ENCODE results near the gene SBSN.

The SBSN gene

DNA sequence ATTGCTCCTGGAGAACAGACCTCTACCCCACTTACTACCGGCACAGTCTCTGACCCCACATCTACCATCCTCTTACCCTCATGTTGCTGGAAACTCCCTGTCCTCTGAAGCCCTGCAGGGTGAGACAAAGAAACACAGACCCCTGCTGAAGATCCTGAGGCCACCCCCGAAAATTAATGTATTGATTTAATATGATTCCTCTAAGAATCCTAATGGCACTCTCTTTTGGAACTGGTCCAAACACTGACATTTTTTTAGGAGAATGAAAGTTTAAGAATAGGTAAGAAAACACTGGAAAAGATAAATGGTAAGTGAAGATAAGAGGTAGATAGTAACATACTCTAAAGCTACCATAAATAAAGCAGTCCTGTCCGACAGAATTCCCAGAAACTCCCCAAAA, 20.0 kb downstream of the SBSN start:
- no peak for DNase-seq (ENCODE audit: low read depth in 2 of 2, low spot score in 1 of 2)

DNA sequence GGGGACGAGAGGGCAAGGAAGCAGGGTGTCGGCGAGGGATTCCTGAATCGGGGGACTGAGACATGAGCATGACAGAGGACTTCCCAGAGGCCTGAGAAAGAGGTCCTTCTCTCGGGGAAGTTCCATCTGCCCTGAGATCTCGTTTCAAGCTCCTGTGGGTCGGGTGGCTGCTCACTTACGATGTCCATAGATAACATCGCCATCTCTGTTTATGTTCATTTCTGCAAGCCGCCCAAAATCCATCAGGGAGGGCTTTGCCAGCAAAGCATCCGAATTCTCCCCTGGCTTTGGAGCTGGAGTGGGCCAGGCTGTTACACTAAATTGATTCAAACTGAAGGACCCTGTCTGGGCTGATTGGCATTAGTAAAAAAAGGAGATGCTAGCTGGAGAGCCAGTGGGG, 20.6 kb downstream of the SBSN start:
- no peak for DNase-seq (ENCODE audit: low read depth in 2 of 2, low spot score in 1 of 2)

DNA sequence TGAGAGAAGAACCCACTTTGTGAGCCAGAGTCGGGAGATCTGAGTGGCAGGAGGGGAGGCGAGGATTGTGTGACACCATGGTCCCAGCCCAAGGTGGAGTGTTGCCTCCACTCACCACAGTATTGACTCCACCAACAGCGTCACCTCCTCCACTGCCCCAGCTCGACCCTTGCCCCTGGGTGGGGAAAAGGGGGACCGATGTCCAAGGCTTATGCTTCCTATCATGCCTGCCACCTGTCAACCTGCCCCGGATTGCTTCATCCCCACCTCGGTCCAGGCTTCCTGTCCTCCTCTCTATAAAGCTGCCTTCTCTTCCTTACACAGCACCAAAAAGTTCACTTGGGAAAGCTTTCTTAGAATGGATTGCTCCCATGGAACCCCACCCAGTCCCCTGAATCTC, 22.1 kb downstream of the SBSN start:
- no peak for DNase-seq (ENCODE audit: low read depth in 2 of 2, low spot score in 1 of 2)

DNA sequence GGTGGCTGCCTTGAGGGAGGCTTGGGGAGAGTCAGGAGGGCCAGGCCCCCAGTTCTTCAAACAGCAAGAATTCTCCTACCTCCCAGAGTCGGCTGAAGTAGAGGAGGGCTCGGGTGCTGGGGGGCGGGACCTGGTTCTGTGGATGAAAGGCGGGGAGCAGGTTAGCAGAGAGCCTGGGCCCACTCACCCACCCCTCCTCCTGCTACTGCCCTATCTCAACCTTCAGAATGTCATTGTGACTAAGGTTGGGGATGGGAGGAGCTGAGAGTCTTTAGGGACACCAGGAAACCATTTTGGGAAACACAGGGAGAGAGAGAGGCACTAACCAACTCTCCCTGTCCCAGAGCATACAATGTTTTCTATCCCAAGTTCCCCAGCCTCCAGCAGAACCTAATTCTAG, 25.4 kb downstream of the SBSN start:
- no peak for DNase-seq (ENCODE audit: low read depth in 2 of 2, low spot score in 1 of 2)

DNA sequence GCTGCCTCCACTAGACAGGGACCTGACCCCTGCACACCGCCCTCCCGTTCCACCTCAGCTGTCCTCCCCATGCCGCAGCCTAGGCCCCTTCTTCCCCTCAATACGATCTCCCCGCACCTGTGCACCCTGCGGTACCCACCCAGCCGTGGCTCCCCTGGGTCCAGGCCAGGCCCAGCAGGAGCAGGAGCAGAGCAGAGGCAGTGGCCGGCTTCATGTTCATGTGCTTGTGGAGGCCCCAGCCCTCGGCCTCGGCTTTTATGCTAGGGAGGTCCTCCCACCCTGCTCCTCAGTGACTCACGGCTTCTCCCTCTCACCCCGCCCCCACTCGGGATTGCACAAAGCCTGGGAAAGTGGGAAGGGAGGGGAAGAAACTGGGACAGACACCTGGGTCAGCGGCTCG, 26.4 kb downstream of the SBSN start:
- no peak for DNase-seq (ENCODE audit: low read depth in 2 of 2, low spot score in 1 of 2)

DNA sequence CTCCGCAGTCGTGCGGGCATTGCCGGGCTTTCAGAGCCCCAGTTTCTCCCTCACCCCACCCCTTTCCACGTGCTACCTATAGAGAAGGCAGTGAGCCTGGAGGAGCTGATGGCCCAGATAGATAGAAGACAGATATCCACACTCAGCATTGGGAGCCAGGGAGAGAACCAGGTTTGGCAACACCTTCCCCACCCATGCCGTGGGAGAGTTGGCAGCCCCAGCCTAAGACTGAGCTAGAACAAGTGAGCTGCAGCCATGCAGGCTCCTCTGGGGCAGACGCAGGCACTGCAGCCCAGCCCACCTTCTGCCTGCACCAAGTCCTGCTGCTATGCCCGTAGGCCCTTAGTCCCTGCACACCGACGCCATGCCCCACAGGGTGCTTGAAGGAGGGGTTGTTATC, 27.5 kb downstream of the SBSN start:
- DNase-seq (ENCODE audit: low read depth in 2 of 2, low spot score in 1 of 2): no peak

DNA sequence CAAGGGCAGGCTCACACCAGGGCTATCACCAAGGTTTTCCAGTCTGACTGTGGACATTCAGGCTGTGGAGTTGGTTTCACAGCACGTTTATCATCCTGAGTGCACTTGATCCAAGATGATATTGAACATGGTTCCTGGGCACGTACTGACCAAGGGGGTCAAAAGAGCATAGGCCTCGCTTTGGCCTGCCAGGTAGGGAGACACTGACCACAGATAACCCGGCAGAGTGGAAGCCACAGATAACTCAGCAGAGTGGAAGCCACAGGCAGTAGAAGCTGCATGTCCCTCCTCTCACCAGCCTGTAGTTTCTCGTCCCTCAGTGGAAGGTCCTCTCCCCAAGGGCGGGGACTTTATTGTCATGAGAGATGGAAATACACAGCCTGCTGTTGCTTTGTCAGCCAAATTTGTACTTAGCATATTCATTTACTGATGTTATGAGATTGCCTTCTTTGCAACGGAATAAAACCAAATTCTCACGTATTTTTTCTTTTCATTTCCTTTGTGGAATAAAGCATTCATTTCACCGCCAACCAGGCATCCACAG, 29.1 kb downstream of the SBSN start:
- no peak for DNase-seq (ENCODE audit: low read depth in 2 of 2, low spot score in 1 of 2)

DNA sequence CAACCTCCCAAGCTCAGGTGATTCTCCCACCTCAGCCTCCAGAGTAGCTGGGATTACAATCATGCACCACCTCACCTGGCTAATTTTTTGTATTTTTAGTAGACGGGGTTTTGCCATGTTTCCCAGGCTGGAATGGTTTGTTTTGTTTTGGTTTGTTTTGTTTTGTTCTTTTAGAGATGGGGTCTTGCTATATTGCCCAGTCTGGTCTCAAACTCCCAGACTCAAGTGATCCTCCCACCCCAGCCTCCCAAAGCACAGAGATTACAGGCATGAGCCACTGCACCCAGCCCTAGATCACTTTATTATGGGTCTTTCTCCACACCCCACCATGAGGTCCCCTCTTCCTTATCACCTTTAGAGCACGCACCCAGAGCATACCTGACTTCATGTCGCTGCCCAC, 29.9 kb downstream of the SBSN start:
- DNase-seq (ENCODE audit: low read depth in 2 of 2, low spot score in 1 of 2): no peak

DNA sequence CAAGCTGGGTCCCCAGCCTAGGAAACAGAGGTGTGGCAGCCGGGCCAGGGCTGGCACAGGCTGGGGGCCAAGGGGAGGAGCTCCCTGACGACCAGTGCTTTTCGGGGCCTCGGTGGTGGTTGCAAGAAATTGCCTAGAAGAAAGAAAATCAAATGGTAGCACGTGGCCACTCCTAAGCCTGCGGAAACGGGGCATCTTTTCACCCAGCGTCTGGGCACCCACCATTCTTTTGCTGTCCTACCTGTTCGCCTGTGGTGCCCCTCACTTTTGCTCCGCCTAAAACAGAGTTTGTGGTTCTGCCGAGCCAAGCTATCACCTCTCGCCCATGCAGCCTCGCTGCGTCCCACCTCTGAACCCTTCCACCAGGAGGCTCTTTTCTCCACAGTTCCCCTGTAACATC, 30.7 kb downstream of the SBSN start:
- no peak for DNase-seq (ENCODE audit: low read depth in 2 of 2, low spot score in 1 of 2)

DNA sequence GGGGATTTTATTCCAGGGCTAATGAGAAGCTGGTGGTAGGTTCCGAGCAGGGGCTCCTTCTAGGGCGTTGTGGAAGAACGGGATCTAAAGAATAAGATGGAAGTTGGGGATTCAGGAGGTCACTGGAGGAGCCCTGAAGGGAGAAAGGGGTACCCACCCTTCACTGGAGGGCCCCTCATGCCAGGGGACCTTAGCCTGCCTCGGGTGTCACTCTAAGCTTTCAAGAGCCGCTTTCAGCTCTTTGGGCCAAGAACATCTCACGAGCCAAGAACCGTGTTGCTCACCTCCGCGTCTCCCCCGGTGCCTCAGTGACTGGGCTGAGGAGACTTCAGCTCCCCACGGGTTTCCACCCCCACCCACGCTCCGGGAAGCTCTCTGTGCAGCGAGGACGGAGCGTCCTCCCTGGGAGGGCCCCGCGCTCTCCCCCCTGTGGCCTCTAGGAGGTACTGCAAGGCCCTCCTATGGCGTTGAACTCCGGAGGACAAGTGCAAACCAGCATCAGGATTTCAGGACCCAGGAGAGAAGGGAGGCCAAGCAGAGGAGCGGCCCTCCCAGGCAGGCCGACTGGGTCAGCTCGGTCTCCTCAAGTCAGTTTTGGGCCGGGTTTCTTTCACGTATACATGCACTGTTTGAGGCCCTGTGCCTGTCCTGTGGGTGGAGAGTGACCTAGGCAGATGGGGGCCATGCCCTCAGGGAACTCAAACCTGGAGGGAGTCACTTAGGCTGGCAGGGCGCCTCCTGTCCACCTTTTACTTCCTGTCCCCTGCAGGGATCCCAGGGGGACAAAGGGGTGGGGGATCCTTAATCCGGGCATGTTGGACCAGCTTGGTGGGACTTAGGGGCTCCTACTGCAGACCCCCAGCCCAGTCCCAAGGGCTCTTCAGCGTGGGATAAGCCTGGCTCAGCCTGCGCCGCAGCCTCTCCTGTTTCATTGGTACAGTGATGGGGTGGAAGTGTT, 32.7 kb downstream of the SBSN start:
- peak; percentile 72 to 79 for DNase-seq (ENCODE audit: low read depth in 2 of 2, low spot score in 1 of 2)

DNA sequence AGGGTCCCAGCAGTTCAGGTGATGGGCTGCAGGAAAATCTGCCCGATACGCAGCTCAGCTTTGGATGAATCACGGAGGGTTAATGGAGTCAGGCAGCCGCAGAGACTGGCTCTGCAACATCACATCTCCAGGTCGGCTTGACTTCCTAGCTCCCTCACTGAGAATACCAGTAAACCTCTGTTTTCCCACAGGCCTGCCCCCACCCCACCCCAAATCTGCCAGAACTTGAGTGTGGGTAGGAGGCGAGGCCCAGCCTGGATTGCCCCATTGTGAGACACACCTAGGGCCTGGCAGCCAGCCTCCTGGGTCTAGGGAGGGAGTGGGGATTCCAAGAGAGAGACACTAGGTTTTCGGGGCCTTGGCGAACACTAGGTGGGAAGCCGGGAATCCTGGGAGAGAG, 34.1 kb downstream of the SBSN start:
- no peak for DNase-seq (ENCODE audit: low read depth in 2 of 2, low spot score in 1 of 2)

DNA sequence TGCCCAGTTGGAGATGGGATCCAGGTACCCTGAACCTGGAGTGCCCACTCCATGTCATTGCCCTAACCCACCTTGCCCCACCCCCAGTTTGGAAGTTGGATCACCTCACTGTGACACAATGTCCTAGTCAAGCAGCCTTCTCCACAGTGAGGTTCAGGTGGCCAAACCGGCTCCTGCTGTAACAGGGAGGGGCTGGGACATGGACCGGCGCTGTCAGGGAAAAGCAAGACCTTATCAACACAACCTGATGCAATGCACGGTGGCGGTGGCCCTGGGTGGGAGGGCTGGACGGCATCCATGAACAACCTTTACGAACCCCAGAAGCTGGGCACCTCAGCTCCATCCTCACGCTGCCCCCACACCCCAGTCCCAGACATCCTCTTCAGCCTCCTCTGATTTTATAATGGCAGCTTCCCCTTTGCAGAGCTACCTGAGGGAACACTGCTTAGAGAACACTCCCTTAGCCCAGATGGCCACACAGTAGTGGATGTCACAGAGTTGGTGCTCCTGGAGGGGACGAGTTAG, 36.2 kb downstream of the SBSN start:
- no peak for DNase-seq (ENCODE audit: low read depth in 2 of 2, low spot score in 1 of 2)

DNA sequence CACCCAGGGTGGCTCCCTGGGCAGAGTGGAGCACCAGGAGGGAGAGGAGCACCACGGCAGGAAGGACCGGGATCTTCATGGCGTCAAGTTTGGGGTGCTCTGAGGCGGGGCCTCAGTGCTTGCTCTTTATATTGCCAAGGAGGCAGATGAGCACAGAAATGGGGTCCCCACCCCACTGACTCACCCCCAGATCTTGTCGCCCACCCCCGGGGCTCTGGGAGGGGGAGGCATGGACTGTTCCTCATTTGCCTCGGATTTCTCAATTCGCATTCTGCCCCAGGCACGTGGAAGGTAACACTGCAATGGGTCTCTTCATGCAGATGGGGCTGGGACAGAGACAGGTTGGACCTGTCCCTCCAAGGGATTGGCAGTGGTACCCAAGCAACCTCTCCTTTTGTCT, 37.7 kb downstream of the SBSN start, which contains the start of gene KRTDAP:
Gene KRTDAP (minus strand): TSS at position 101 of the 400 bp plus-strand sequence. CDS start 22 bp downstream, at position 79.
- no peak for DNase-seq (ENCODE audit: low read depth in 2 of 2, low spot score in 1 of 2)

DNA sequence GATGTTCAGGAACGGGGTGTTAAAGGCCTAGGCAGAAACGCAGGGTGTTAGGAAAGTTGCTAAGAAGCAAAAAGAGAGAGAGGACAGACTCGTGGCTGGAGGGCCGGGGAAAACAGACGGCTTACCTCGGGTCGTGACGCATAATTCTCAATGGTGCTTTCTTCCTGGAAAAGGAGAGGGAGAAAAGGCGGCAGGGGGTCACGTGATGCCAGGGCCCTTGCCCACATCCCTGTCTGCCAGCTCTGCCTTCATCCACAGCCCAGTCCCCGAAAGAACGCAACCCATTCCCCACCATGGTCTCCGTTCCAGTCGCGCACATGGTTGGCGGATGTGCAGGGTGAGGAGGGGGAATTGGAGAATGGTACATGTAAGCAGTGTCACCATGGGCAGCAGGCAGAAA, 39.4 kb downstream of the SBSN start:
- no peak for DNase-seq (ENCODE audit: low read depth in 2 of 2, low spot score in 1 of 2)

DNA sequence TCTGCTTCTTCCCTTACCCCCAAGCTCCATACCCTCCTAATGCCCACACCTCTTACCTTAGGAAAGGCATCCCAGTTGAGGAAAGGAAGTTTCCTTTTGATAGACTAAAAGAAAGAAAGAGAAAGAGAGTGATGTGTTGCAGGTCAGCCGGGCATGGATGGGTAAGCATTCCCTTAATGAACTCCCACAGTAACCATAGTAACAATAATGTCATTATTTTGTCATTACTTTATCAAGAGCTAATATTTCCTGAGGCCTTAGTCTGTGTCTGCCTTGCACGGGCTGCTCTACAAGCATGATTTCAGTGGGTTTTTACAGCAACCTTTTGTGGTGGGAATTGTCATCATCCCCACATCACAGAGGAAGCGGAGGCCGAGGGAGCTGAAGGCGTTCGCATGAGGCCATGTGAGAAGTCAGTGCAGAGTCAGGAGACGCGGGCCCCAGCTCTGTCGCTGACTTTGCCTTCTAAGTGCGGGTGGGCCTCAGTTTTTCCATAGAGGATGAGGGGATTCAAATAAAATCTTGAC, 40.4 kb downstream of the SBSN start:
- no peak for DNase-seq (ENCODE audit: low read depth in 2 of 2, low spot score in 1 of 2)

DNA sequence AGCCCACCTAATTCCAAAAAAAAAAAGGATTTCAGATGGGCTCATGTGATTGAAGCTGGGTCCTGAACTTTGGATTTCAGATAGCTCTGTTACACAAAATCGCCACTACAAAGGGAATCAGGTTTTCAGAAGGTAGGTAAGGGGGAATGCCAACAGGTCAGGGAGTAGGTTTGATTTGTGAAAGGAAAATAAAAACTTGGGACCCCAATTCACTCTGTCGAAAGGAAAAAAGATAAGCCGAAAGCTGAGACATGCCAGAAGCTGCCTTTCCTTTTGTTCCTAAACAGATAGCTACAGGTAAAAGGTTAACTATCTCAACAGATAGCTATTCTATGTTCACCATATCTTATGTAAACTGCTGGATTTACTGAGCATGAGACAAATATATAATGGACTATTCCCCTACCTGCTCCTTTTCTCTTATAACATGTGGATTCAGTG, 41.8 kb downstream of the SBSN start:
- no peak for DNase-seq (ENCODE audit: low read depth in 2 of 2, low spot score in 1 of 2)

DNA sequence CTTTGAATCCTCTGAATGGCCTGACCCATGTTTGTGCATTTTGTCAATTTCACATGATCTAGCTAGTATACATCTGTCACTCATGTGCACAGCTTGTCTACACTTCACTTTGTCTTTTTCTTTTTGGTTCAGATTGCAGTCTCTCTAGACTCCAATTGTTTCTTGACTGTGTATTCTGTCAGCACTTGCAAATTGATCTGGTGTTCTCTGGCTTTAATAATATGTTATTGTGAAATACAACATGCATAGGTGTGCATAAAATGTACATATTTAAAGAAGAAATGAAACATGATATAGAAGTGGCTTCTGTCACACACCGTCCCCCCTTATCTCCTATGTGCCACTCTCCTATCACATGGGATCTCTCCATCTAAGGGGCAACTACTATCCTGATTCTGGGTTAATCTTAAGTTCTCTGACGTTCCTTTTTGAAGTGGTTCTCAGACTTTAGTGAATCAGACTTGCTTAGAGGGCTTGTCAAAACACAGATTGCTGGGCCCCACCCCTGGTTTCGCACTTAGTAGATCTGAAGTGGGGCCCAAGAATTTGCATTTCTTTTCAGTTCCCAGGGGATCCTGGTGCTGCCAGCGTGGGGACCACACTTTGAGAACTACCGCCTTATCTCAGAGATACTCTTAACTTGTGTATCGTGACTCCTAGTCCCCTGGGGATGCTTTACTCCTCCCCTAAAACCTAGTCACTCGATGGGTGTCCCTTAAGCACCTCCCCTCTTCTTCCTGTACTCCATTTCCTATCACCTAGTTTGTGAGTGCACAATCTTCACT, 43.7 kb downstream of the SBSN start:
- no peak for DNase-seq (ENCODE audit: low read depth in 2 of 2, low spot score in 1 of 2)

DNA sequence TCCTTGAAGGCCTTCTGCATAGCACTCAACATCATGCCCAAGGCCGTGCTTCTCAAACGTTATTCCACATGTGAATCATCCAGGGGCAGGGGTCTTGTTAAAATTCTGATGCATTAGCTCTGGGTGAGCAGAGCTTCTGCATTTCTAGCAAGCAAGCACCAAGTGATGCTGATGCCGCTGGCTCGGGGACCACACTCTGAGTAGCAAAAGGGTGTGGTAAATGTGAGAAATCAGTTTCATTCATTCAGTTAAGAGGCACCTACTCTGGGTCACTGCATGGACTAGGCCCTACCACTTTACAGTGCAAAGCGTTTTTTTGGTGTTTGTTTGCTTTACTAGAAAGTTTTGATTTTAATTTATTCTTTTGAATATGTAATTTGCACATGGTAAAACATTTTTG, 45.0 kb downstream of the SBSN start:
- no peak for DNase-seq (ENCODE audit: low read depth in 2 of 2, low spot score in 1 of 2)

DNA sequence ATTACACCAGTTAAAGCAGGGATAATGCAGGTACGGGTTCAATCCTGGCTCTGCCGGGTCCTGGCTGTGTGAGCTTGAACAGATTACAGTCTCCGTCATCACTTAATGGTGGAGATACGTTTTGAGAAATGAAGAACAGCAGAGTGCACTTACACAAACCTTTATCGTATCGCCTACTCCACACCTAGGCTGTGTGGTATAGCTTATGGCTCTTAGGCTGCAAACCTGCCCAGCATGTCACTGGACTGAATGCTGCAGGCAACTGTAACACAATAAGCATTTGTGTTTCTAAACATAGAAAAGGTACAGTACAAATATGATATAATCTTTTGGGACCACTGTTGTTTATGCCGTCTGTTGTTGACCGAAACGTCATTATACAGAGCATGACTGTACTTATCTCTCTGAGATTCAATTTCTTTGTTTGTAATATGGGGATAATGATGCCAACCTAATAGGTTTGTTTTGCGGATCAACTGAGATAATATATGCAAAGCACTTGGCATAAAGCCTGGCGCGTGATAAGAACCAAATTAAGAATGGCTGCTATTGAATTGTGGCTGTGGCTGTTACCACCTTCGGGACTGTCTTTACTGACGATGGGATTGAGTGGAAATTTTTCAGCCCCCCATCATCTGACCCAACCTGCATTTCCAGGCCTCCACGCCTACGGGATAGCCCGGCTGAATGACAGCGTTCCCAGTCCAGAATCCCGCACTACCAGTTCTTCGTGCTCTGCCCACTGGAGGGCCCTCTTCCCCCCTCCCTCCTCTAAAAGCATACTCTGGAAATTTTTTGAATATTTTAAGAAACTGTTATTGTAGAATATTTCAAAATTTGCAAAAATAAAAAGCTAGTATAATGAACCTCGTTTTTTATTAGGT, 49.1 kb downstream of the SBSN start:
- no peak for DNase-seq (ENCODE audit: low read depth in 2 of 2, low spot score in 1 of 2)

DNA sequence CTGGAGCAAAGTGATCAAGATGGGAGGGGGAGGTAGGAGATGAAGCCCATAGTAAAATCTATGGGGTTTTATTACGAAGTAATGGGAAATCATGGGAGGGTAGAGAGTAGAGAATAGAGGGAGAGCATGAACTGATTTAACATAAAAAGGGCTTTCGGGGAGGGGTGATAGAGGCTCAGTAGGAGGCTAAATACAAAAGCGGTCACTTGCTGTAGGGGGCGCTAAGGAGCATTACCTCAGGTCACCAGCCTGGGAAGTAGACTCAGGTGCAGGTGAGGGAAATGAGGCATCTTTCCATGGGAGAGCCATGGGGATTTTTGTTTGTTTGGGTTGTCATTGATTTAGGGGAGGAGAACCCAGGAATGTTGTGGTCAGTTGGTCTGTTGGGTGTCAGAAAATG, 52.0 kb downstream of the SBSN start:
- DNase-seq (ENCODE audit: low read depth in 2 of 2, low spot score in 1 of 2): no peak

All from stimulated activated CD8-positive, alpha-beta memory T cell treated with anti-CD3 and anti-CD28 coated beads, Interleukin-4, amount 100 ng/mL, for 4 hours (primary cell).